A673 (cell line): ENCODE measurements around the gene RPN1.

Experiments
- EZH2 ChIP-seq: fragments of 200-600 bp; sonication (generic); IDR thresholded peaks from 2 replicates; pipeline ENCODE4 v1.6.1; 2017; ENCODE audit warnings: borderline replicate concordance, low read depth, mild to moderate bottlenecking, mixed read lengths, antibody characterized with exemption, low read length; ENCODE audit not compliant: poor library complexity, severe bottlenecking
- TF ChIP-seq, protein P1 (sequence below): fragments of 300-800, 200-600 bp; sonication (generic); conservative IDR thresholded peaks from 2 replicates; pipeline ENCODE4 v1.5.1; 2017; ENCODE audit warnings: low read depth, mild to moderate bottlenecking, antibody characterized with exemption, low read length, moderate library complexity, mixed read lengths

DNA sequence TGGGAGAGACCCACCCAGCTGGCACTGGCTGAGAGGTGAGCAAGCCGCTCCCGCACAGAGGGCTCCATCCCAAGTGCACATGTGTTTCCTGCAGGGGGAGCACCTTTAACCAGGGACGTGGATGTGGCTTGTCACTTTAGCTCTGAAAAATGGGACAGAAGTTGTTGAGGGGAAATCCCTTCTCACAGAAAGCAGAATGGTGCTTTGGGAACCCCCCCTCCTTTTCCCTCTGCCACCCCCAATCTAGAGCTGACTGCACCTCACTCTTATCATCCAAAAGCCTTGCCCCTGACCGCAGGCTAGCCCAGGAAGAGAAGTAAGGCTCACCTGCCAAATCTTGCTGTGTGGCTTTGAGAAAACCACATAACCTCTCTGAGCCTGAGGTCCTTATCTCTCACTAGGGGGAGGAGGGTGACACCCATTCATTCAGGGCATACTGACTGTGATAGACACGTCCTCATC, 77.9 kb downstream of the RPN1 start:
- TF ChIP-seq, protein P1, sequence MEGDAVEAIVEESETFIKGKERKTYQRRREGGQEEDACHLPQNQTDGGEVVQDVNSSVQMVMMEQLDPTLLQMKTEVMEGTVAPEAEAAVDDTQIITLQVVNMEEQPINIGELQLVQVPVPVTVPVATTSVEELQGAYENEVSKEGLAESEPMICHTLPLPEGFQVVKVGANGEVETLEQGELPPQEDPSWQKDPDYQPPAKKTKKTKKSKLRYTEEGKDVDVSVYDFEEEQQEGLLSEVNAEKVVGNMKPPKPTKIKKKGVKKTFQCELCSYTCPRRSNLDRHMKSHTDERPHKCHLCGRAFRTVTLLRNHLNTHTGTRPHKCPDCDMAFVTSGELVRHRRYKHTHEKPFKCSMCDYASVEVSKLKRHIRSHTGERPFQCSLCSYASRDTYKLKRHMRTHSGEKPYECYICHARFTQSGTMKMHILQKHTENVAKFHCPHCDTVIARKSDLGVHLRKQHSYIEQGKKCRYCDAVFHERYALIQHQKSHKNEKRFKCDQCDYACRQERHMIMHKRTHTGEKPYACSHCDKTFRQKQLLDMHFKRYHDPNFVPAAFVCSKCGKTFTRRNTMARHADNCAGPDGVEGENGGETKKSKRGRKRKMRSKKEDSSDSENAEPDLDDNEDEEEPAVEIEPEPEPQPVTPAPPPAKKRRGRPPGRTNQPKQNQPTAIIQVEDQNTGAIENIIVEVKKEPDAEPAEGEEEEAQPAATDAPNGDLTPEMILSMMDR: peak; percentile 53
- TF ChIP-seq EZH2: no peak
